Tongue (tissue), 2 donors: Measurements from ENCODE around the gene C16orf92. TPM values are rescaled to one million over a fixed set of nuclear protein-coding genes. Genes with fewer than 3 reads are reported as not detected.

Source experiments
- DNase-seq: peaks from one replicate; pipeline ENCODE4 v3.0.0-alpha.2; 2015
- total RNA-seq: library from RNA; depleted of rRNA; stranded (reverse); fragments of >200 nt; gene quantifications from one replicate; pipeline ENCODE4 v1.2.3, GENCODE V29; 2014

Gene C16orf92
- total RNA-seq, 1 donor from 2014 or later, result not detected

GRCh38 chr16:29989111-29989858 is 33.7 kb upstream of the C16orf92 start:
- no peak for DNase-seq

- DNase-seq, result no peak
Observed at GRCh38 chr16:29990034-29990433, 33.0 kb upstream of the C16orf92 start.

- DNase-seq, result no peak
Observed at GRCh38 chr16:29990883-29991570, 32.0 kb upstream of the C16orf92 start.

GRCh38 chr16:29991571-29991904 is 31.5 kb upstream of the C16orf92 start:
- DNase-seq, result no peak

GRCh38 chr16:29992344-29992967 is 30.5 kb upstream of the C16orf92 start:
- DNase-seq, result no peak

- no peak for DNase-seq
Observed at GRCh38 chr16:29993191-29993902, 29.7 kb upstream of the C16orf92 start.

GRCh38 chr16:29993903-29994599 is 28.9 kb upstream of the C16orf92 start:
- no peak for DNase-seq

- DNase-seq, result no peak
Observed at GRCh38 chr16:29994600-29995323, 28.2 kb upstream of the C16orf92 start.

- peak; percentile 94 for DNase-seq
Observed at GRCh38 chr16:29995324-29995910, 27.6 kb upstream of the C16orf92 start, which contains the start of gene HIRIP3. Gene HIRIP3, minus strand, starts transcription at chr16:29995617. Its CDS starts 12 bp downstream, at chr16:29995605.

- DNase-seq, result peak; percentile 99
Observed at GRCh38 chr16:29995911-29996765, 26.9 kb upstream of the C16orf92 start, which contains the start of gene INO80E. Gene INO80E, plus strand, starts transcription at chr16:29996241. Its CDS starts 70 bp downstream, at chr16:29996311.

- DNase-seq, result no peak
Observed at GRCh38 chr16:29996766-29997250, 26.2 kb upstream of the C16orf92 start.

GRCh38 chr16:29999605-30000004 is 23.4 kb upstream of the C16orf92 start:
- DNase-seq, result no peak

GRCh38 chr16:30000735-30001631 is 22.0 kb upstream of the C16orf92 start:
- no peak for DNase-seq

- DNase-seq, result no peak
Observed at GRCh38 chr16:30002614-30003346, 20.2 kb upstream of the C16orf92 start.

GRCh38 chr16:30003670-30004423 is 19.2 kb upstream of the C16orf92 start:
- no peak for DNase-seq

GRCh38 chr16:30004424-30004776 is 18.6 kb upstream of the C16orf92 start:
- DNase-seq, result no peak

- no peak for DNase-seq
Observed at GRCh38 chr16:30004811-30005242, 18.2 kb upstream of the C16orf92 start.
